Prostate gland (tissue), 2 donors: ENCODE results near the gene MKNK2. TPM values are rescaled to one million over a fixed set of nuclear protein-coding genes. Genes with fewer than 3 reads are reported as not detected.
A peak's percentile ranks its signal among the peaks of the same experiment; 100 is the strongest.

ENCODE experiments used
- DNase-seq: peaks from one replicate; pipeline ENCODE4 v3.0.0-alpha.2; 2019; ENCODE audit warnings: low spot score
- H3K27ac ChIP-seq, 2 donors: fragments of 200-600 bp; sonication (generic); 2 replicates each; pipeline ENCODE4 v1.5.1; 2017 to 2019
- H3K27me3 ChIP-seq: fragments of 200-600 bp; sonication (generic); replicated peaks from 2 replicates; pipeline ENCODE4 v1.5.1; 2019; ENCODE audit not compliant: insufficient read depth
- H3K36me3 ChIP-seq, 2 donors: fragments of 200-600 bp; sonication (generic); 1 replicate in 1 of 2; 2 replicates in 1 of 2; pipeline versions ENCODE4 v1.5.1 to v1.8.1; 2017 to 2019
- H3K4me1 ChIP-seq: fragments of 200-600 bp; sonication (generic); replicated peaks from 2 replicates; pipeline ENCODE4 v1.5.1; 2019
- H3K4me3 ChIP-seq, 2 donors: fragments of 200-600 bp; sonication (generic); 2 replicates each; pipeline ENCODE4 v1.5.1; 2017 to 2019
- H3K9me3 ChIP-seq: fragments of 200-600 bp; sonication (generic); 2 replicates; pipeline ENCODE4 v1.5.1; 2017
- POLR2A ChIP-seq: fragments of 450-650 bp; IDR thresholded peaks from one replicate; pipeline ENCODE4 v1.6.1; 2016; ENCODE audit warnings: antibody characterized with exemption, mild to moderate bottlenecking
- POLR2AphosphoS5 ChIP-seq: sonication (generic); formaldehyde crosslinking; IDR thresholded peaks from one replicate; pipeline ENCODE4 v1.6.1; 2017; ENCODE audit warnings: antibody characterized with exemption
- WGBS: methylation state at CpG from one replicate; pipeline ENCODE4 v1.1.5; 2018; 5-methylcytosine and 5-hydroxymethylcytosine counted together
- intact Hi-C: fragments of 100-400 bp; cut with DNase I; formaldehyde crosslinking; loops from one replicate; pipeline ENCODE4 v1.14.2; 2022
- total RNA-seq, 2 donors: library from RNA; depleted of rRNA; stranded (reverse); fragments of >200 nt; gene quantifications; one replicate each; pipeline ENCODE4 v1.1.0, GENCODE V29; 2016
- TF ChIP-seq, protein P1 (sequence below), 4 experiments: fragments of 200-600 bp in 2 of 4; fragments of 450-650 bp in 2 of 4; sonication (generic) in 2 of 4; IDR thresholded peaks; 1 replicate in 3 of 4; 2 replicates in 1 of 4; pipeline ENCODE4 v1.5.1; 2016 to 2019; ENCODE audit warnings: antibody characterized with exemption in 4 of 4, mild to moderate bottlenecking in 2 of 4, moderate library complexity in 2 of 4

The MKNK2 gene
- total RNA-seq, 2 donors from 2014 or later: 141 to 189 TPM

- Histone ChIP-seq H3K4me3 (no peak overlapping the region), H3K27ac (peak overlapping the region; percentile 48 to 75), H3K36me3 (peaks cover 0 to 1% of the 10 kb centered on the region in 2 donors), H3K9me3 (no peaks in the 10 kb centered on the region), H3K4me1 (peaks cover 6% of the 10 kb centered on the region), H3K27me3 (no peaks in the 10 kb centered on the region)
- WGBS: 73% methylated on average over 20 of the region's 20 CpGs
- intact Hi-C loops: no loop called here
- TF ChIP-seq POLR2A (no peak), POLR2AphosphoS5 (no peak)
- TF ChIP-seq, protein P1, sequence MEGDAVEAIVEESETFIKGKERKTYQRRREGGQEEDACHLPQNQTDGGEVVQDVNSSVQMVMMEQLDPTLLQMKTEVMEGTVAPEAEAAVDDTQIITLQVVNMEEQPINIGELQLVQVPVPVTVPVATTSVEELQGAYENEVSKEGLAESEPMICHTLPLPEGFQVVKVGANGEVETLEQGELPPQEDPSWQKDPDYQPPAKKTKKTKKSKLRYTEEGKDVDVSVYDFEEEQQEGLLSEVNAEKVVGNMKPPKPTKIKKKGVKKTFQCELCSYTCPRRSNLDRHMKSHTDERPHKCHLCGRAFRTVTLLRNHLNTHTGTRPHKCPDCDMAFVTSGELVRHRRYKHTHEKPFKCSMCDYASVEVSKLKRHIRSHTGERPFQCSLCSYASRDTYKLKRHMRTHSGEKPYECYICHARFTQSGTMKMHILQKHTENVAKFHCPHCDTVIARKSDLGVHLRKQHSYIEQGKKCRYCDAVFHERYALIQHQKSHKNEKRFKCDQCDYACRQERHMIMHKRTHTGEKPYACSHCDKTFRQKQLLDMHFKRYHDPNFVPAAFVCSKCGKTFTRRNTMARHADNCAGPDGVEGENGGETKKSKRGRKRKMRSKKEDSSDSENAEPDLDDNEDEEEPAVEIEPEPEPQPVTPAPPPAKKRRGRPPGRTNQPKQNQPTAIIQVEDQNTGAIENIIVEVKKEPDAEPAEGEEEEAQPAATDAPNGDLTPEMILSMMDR (IDR thresholded peaks at IDR 0.05): no peak
- DNase-seq: no peak
These were observed 32.3 kb upstream of the MKNK2 start for GRCh38 chr19:2083174-2083854.

GRCh38 chr19:2081873-2082810 lies 31.1 kb upstream of the MKNK2 start:
- Histone ChIP-seq H3K4me1 (peaks cover 6% of the 10 kb centered on the region), H3K27ac (peak overlapping the region in 1 of 2 donors; percentile 18), H3K27me3 (no peaks in the 10 kb centered on the region), H3K9me3 (no peaks in the 10 kb centered on the region), H3K36me3 (peaks cover 0 to 13% of the 10 kb centered on the region in 2 donors), H3K4me3 (no peak overlapping the region)
- no peak for DNase-seq
- WGBS: 89% methylated on average over 28 of the region's 30 CpGs
- intact Hi-C loops: no loop called here
- no peak for TF ChIP-seq POLR2A
- TF ChIP-seq, protein P1 (IDR thresholded peaks at IDR 0.05): no peak
- TF ChIP-seq POLR2AphosphoS5: no peak

DNA sequence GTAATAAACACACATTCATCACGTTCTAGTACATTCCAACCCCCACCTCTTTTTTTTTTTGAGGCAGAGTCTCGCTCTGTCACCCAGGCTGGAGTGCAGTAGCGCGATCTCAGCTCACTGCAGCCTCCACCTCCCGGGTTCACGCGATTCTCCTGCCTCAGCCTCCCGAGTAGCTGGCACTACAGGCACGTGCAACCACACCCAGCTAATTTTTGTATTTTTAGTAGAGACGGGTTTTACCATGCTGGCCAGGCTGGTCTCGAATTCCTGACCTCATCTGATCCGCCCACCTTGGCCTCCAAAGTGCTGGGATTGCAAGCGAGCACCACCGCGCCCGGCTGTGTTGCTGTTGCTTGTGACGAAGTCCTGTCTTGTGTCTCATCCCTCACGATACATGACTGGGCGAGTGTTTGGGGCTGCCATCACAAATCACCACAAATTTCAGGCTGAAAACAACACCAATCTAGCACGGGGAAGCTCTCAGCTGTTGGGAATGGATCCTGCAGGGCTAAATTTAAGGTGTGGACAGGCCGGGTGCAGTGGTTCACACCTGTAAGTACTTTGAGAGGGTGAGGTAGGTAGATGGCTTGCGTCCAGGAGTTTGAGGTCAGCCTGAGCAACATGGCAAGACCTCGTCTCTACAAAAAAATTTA lies 29.4 kb upstream of the MKNK2 start:
- TF ChIP-seq, protein P1 (IDR thresholded peaks at IDR 0.05): no peak
- no peak for TF ChIP-seq POLR2AphosphoS5
- no peak for TF ChIP-seq POLR2A
- 76% methylated on average over 23 of the region's 23 CpGs for WGBS
- no peak for DNase-seq
- H3K9me3 ChIP-seq: no peaks in the 10 kb centered on the region
- H3K27ac ChIP-seq: no peak overlapping the region
- peaks cover 0 to 27% of the 10 kb centered on the region in 2 donors for H3K36me3 ChIP-seq
- intact Hi-C loops: no loop called here
- no peak overlapping the region for H3K4me3 ChIP-seq
- H3K4me1 ChIP-seq: peaks cover 6% of the 10 kb centered on the region
- H3K27me3 ChIP-seq: no peaks in the 10 kb centered on the region

DNA sequence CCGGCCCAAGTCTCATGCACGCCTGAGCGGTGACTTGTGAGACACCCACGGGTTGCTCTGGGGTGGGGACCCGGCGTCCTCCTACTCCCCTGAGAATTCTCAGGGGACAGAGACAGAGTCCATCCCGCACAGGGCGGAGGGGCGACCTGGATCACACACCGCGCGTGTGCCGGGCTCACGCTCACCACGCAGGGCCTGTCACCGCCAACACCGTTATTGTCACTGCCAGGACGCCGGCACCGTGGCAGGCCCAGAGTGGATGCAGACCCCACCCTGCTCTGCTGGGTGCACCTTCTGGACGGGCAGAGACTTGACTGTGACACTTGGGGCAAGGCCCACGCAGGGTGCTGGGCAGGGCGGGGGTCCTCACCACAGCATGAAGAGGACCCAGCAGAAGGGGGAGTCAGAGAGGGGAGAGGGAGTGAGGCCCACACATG lies 28.8 kb upstream of the MKNK2 start:
- no peak for DNase-seq
- H3K4me1 ChIP-seq: peaks cover 6% of the 10 kb centered on the region
- H3K4me3 ChIP-seq: no peak overlapping the region
- H3K27ac ChIP-seq: no peak overlapping the region
- no peaks in the 10 kb centered on the region for H3K27me3 ChIP-seq
- WGBS: 85% methylated on average over 22 of the region's 23 CpGs
- intact Hi-C loops: no loop called here
- H3K9me3 ChIP-seq: no peaks in the 10 kb centered on the region
- TF ChIP-seq, protein P1 (IDR thresholded peaks at IDR 0.05): no peak
- no peak for TF ChIP-seq POLR2A
- no peak for TF ChIP-seq POLR2AphosphoS5
- H3K36me3 ChIP-seq: peaks cover 0 to 30% of the 10 kb centered on the region in 2 donors
